HCT116 (cell line): ENCODE results near the gene RCAN2.

Experiments used
- CEBPB ChIP-seq: IDR thresholded peaks from 2 replicates; pipeline ENCODE4 v1.6.1; 2012; ENCODE audit warnings: low read depth
- EZH2 ChIP-seq: fragments of 200-600 bp; sonication (generic); IDR thresholded peaks from 2 replicates; pipeline ENCODE4 v1.6.1; 2017; ENCODE audit warnings: antibody characterized with exemption, mixed run types
- EZH2phosphoT487 ChIP-seq: fragments of 200-600 bp; IDR thresholded peaks from 2 replicates; pipeline ENCODE4 v1.6.1; 2018; ENCODE audit warnings: antibody characterized with exemption, borderline replicate concordance
- MAX ChIP-seq: IDR thresholded peaks from 2 replicates; pipeline ENCODE4 v1.6.1; 2012
- POLR2A ChIP-seq: IDR thresholded peaks from 2 replicates; pipeline ENCODE4 v1.7.0; 2011; ENCODE audit warnings: borderline replicate concordance; ENCODE audit not compliant: insufficient read depth, insufficient read length; ENCODE audit errors: extremely low read depth
- REST ChIP-seq: IDR thresholded peaks from 2 replicates; pipeline ENCODE4 v1.6.1; 2012; ENCODE audit warnings: low read depth
- SIN3A ChIP-seq: IDR thresholded peaks from 2 replicates; pipeline ENCODE4 v1.6.1; 2012; ENCODE audit warnings: low read depth
- SP1 ChIP-seq: IDR thresholded peaks from 2 replicates; pipeline ENCODE4 v1.6.1; 2012; ENCODE audit warnings: low read depth
- ZBTB33 ChIP-seq: IDR thresholded peaks from 2 replicates; pipeline ENCODE4 v1.6.1; 2011; ENCODE audit warnings: mild to moderate bottlenecking, low read length, moderate library complexity; ENCODE audit not compliant: insufficient replicate concordance; ENCODE audit errors: extremely low read depth
- TF ChIP-seq, protein P1 (sequence below), 3 experiments: fragments of 200-600 bp in 1 of 3; sonication (generic) in 1 of 3; IDR thresholded peaks in 2 of 3; conservative IDR thresholded peaks in 1 of 3; 2 replicates each; pipeline ENCODE4 v1.5.1; 2012 to 2017; ENCODE audit warnings: low read depth in 2 of 3, low read length in 2 of 3, antibody characterized with exemption in 1 of 3, borderline replicate concordance in 1 of 3, control low read depth in 1 of 3, mild to moderate bottlenecking in 1 of 3, mixed read lengths in 1 of 3, mixed run types in 1 of 3, moderate library complexity in 1 of 3; ENCODE audit not compliant: insufficient read depth in 1 of 3

GRCh38 chr6:46451343-46451742, 39.9 kb downstream of the RCAN2 start:
- TF ChIP-seq CEBPB (no peak), ZBTB33 (no peak), EZH2phosphoT487 (no peak), MAX (no peak), SIN3A (no peak), SP1 (no peak), EZH2 (no peak), POLR2A (no peak), REST (no peak)
- TF ChIP-seq, protein P1, sequence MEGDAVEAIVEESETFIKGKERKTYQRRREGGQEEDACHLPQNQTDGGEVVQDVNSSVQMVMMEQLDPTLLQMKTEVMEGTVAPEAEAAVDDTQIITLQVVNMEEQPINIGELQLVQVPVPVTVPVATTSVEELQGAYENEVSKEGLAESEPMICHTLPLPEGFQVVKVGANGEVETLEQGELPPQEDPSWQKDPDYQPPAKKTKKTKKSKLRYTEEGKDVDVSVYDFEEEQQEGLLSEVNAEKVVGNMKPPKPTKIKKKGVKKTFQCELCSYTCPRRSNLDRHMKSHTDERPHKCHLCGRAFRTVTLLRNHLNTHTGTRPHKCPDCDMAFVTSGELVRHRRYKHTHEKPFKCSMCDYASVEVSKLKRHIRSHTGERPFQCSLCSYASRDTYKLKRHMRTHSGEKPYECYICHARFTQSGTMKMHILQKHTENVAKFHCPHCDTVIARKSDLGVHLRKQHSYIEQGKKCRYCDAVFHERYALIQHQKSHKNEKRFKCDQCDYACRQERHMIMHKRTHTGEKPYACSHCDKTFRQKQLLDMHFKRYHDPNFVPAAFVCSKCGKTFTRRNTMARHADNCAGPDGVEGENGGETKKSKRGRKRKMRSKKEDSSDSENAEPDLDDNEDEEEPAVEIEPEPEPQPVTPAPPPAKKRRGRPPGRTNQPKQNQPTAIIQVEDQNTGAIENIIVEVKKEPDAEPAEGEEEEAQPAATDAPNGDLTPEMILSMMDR (IDR thresholded peaks at IDR 0.05 in 2 of 3, conservative IDR thresholded peaks at IDR 0.05 in 1 of 3; ENCODE audit: borderline replicate concordance in 1 of 3, insufficient read depth in 1 of 3, low read depth in 2 of 3, low read length in 2 of 3): no peak
